Left cardiac atrium (tissue), 4 donors: ENCODE results near the gene LENG8. TPM values are rescaled to one million over a fixed set of nuclear protein-coding genes. Genes with fewer than 3 reads are reported as not detected.

Source experiments
- ATAC-seq, 2 donors: fragments of 200-7000 bp; cut with Tn5 transposase; one replicate each; pipeline ENCODE4 v1.9.1; 2020; ENCODE audit warnings: mild to moderate bottlenecking in 2 of 2, moderate library complexity in 2 of 2
- DNase-seq: peaks from one replicate; pipeline ENCODE4 v3.0.0-alpha.2; 2020
- intact Hi-C, 2 donors: fragments of 100-400 bp; cut with DNase I; formaldehyde crosslinking; loops; one replicate each; pipeline versions ENCODE4 v1.14.1 to v1.15.1; 2022 to 2023
- long read RNA-seq: library from polyadenylated mRNA; unstranded; transcript quantifications from one replicate; pipeline ENCODE4 v2.0.0, GENCODE V29; 2021
- total RNA-seq, 2 donors: library from RNA; stranded (reverse); fragmentation: NEBNext Ultra II Directional; extraction: Animal tissue kit (Norgen Biotek cat#: 25700); gene quantifications; one replicate each; pipeline ENCODE4 v1.2.1, GENCODE V29; 2021
- donor health status: DM: no; HTN: yes; CAD: no.
- donor health status: DM: no; HTN: yes; CAD: no; lungs with severe emphysema.
- donor health status: DM: yes; HTN: yes; CAD: no.
- donor health status: Dilated cardiomyopathy.

Gene LENG8
- 10 to 100 TPM; 66.6 to 76.5 TPM for total RNA-seq
- long read RNA-seq, partial matches to known transcripts, result 1 of 45 reads
- long read RNA-seq, other reads (novel, unspliced or antisense), result 44 of 45 reads

GRCh38 chr19:54448774-54449700, at the start of gene LENG8:
LENG8 (plus strand) TSS chr19:54449199; CDS start chr19:54451345, 2,146 bp downstream.
- peak; percentile 99 for DNase-seq
- peak; percentile 97 to 98 for ATAC-seq
- intact Hi-C loops, result no loop called here

GRCh38 chr19:54400913-54401312, 48.1 kb upstream of the LENG8 start:
- no peak for ATAC-seq
- intact Hi-C loops, result no loop called here
- no peak for DNase-seq

GRCh38 chr19:54403054-54403453, 45.9 kb upstream of the LENG8 start:
- ATAC-seq (no peak), DNase-seq (no peak)
- intact Hi-C loops, result no loop called here

- intact Hi-C loops, result no loop called here
- ATAC-seq (no peak), DNase-seq (no peak)
Measured at GRCh38 chr19:54405628-54406027, 43.4 kb upstream of the LENG8 start.

GRCh38 chr19:54407780-54408179, 41.2 kb upstream of the LENG8 start:
- intact Hi-C loops, result no loop called here
- DNase-seq (no peak), ATAC-seq (no peak)

GRCh38 chr19:54408456-54409026, 40.5 kb upstream of the LENG8 start:
- intact Hi-C loops, result no loop called here
- DNase-seq (no peak), ATAC-seq (no peak)

- ATAC-seq, result no peak
- no peak for DNase-seq
- intact Hi-C loops, result no loop called here
Measured at GRCh38 chr19:54411033-54411432, 38.0 kb upstream of the LENG8 start.

GRCh38 chr19:54412877-54413276, 36.1 kb upstream of the LENG8 start:
- ATAC-seq, result no peak
- intact Hi-C loops, result no loop called here
- no peak for DNase-seq

GRCh38 chr19:54414156-54414555, 34.8 kb upstream of the LENG8 start:
- intact Hi-C loops, result no loop called here
- ATAC-seq, result no peak
- no peak for DNase-seq

GRCh38 chr19:54415208-54415900, 33.6 kb upstream of the LENG8 start, which contains the start of gene TTYH1:
TTYH1 (plus strand) TSS chr19:54415464; CDS start chr19:54415553, 89 bp downstream.
- DNase-seq (no peak), ATAC-seq (no peak)
- intact Hi-C loops, result no loop called here

GRCh38 chr19:54415901-54416673, 32.9 kb upstream of the LENG8 start:
- intact Hi-C loops, result no loop called here
- DNase-seq (no peak), ATAC-seq (no peak)

GRCh38 chr19:54416695-54417491, 32.1 kb upstream of the LENG8 start:
- intact Hi-C loops, result no loop called here
- DNase-seq (no peak), ATAC-seq (no peak)

GRCh38 chr19:54418030-54418929, 30.7 kb upstream of the LENG8 start:
- ATAC-seq (peak in 1 of 2 donors; percentile 33), DNase-seq (no peak)
- intact Hi-C loops, result no loop called here

GRCh38 chr19:54418930-54419800, 29.8 kb upstream of the LENG8 start:
- no peak for ATAC-seq
- no peak for DNase-seq

GRCh38 chr19:54420068-54420382, 29.0 kb upstream of the LENG8 start:
- DNase-seq, result no peak
- intact Hi-C loops, result no loop called here
- no peak for ATAC-seq

More at GRCh38 chr19:54418930-54419800, 29.8 kb upstream of the LENG8 start:
- intact Hi-C loops, result no loop called here

- DNase-seq (peak; percentile 71), ATAC-seq (peak; percentile 54 to 77)
- intact Hi-C loops, result no loop called here
Measured at GRCh38 chr19:54420383-54421168, 28.4 kb upstream of the LENG8 start.
